ENCODE data around the gene PTK7.

DNA sequence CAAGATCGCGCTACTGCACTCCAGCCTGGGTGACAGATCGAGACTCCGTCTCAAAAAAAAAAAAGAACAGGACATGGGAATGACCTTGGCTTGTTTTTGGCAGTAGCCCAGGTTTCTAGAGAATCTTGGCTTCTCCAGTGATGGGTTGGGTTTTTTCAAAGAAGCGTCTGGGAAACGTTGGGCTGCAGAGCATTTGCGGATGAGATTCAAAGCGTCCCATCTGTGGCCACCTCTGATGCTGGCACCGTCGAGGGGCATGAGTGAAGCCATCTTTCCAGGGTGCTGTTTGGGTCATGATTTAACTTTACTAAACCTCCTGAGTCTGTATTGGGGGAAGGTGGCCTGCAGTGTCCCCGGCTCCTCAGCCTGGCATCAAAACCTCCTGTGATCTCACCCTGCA lies 51.8 kb downstream of the PTK7 start:
- TF ChIP-seq, protein P1, sequence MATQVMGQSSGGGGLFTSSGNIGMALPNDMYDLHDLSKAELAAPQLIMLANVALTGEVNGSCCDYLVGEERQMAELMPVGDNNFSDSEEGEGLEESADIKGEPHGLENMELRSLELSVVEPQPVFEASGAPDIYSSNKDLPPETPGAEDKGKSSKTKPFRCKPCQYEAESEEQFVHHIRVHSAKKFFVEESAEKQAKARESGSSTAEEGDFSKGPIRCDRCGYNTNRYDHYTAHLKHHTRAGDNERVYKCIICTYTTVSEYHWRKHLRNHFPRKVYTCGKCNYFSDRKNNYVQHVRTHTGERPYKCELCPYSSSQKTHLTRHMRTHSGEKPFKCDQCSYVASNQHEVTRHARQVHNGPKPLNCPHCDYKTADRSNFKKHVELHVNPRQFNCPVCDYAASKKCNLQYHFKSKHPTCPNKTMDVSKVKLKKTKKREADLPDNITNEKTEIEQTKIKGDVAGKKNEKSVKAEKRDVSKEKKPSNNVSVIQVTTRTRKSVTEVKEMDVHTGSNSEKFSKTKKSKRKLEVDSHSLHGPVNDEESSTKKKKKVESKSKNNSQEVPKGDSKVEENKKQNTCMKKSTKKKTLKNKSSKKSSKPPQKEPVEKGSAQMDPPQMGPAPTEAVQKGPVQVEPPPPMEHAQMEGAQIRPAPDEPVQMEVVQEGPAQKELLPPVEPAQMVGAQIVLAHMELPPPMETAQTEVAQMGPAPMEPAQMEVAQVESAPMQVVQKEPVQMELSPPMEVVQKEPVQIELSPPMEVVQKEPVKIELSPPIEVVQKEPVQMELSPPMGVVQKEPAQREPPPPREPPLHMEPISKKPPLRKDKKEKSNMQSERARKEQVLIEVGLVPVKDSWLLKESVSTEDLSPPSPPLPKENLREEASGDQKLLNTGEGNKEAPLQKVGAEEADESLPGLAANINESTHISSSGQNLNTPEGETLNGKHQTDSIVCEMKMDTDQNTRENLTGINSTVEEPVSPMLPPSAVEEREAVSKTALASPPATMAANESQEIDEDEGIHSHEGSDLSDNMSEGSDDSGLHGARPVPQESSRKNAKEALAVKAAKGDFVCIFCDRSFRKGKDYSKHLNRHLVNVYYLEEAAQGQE (IDR thresholded peaks at IDR 0.05; ENCODE audit: unreplicated experiment): no peak
- TF ChIP-seq EZH2 (IDR thresholded peaks at IDR 0.05; ENCODE audit: low read depth, unreplicated experiment) (no peak), POLR2AphosphoS5 (IDR thresholded peaks at IDR 0.05; ENCODE audit: low read depth) (no peak), CREB1 (CRISPR knock-in tag; IDR thresholded peaks at IDR 0.05; ENCODE audit: low read depth) (no peak), ZNF331 (CRISPR knock-in tag; IDR thresholded peaks at IDR 0.05; ENCODE audit: low read depth) (no peak), EZH2phosphoT487 (IDR thresholded peaks at IDR 0.05; ENCODE audit: unreplicated experiment) (no peak)
- TF ChIP-seq, protein P2, sequence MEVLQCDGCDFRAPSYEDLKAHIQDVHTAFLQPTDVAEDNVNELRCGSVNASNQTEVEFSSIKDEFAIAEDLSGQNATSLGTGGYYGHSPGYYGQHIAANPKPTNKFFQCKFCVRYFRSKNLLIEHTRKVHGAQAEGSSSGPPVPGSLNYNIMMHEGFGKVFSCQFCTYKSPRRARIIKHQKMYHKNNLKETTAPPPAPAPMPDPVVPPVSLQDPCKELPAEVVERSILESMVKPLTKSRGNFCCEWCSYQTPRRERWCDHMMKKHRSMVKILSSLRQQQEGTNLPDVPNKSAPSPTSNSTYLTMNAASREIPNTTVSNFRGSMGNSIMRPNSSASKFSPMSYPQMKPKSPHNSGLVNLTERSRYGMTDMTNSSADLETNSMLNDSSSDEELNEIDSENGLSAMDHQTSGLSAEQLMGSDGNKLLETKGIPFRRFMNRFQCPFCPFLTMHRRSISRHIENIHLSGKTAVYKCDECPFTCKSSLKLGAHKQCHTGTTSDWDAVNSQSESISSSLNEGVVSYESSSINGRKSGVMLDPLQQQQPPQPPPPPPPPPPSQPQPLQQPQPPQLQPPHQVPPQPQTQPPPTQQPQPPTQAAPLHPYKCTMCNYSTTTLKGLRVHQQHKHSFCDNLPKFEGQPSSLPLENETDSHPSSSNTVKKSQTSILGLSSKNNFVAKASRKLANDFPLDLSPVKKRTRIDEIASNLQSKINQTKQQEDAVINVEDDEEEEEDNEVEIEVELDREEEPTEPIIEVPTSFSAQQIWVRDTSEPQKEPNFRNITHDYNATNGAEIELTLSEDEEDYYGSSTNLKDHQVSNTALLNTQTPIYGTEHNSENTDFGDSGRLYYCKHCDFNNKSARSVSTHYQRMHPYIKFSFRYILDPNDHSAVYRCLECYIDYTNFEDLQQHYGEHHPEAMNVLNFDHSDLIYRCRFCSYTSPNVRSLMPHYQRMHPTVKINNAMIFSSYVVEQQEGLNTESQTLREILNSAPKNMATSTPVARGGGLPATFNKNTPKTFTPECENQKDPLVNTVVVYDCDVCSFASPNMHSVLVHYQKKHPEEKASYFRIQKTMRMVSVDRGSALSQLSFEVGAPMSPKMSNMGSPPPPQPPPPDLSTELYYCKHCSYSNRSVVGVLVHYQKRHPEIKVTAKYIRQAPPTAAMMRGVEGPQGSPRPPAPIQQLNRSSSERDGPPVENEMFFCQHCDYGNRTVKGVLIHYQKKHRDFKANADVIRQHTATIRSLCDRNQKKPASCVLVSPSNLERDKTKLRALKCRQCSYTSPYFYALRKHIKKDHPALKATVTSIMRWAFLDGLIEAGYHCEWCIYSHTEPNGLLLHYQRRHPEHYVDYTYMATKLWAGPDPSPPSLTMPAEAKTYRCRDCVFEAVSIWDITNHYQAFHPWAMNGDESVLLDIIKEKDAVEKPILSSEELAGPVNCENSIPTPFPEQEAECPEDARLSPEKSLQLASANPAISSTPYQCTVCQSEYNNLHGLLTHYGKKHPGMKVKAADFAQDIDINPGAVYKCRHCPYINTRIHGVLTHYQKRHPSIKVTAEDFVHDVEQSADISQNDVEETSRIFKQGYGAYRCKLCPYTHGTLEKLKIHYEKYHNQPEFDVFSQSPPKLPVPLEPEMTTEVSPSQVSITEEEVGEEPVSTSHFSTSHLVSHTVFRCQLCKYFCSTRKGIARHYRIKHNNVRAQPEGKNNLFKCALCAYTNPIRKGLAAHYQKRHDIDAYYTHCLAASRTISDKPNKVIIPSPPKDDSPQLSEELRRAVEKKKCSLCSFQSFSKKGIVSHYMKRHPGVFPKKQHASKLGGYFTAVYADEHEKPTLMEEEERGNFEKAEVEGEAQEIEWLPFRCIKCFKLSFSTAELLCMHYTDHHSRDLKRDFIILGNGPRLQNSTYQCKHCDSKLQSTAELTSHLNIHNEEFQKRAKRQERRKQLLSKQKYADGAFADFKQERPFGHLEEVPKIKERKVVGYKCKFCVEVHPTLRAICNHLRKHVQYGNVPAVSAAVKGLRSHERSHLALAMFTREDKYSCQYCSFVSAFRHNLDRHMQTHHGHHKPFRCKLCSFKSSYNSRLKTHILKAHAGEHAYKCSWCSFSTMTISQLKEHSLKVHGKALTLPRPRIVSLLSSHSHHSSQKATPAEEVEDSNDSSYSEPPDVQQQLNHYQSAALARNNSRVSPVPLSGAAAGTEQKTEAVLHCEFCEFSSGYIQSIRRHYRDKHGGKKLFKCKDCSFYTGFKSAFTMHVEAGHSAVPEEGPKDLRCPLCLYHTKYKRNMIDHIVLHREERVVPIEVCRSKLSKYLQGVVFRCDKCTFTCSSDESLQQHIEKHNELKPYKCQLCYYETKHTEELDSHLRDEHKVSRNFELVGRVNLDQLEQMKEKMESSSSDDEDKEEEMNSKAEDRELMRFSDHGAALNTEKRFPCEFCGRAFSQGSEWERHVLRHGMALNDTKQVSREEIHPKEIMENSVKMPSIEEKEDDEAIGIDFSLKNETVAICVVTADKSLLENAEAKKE (CRISPR knock-in tag; IDR thresholded peaks at IDR 0.05): no peak
- TF ChIP-seq, protein P3, sequence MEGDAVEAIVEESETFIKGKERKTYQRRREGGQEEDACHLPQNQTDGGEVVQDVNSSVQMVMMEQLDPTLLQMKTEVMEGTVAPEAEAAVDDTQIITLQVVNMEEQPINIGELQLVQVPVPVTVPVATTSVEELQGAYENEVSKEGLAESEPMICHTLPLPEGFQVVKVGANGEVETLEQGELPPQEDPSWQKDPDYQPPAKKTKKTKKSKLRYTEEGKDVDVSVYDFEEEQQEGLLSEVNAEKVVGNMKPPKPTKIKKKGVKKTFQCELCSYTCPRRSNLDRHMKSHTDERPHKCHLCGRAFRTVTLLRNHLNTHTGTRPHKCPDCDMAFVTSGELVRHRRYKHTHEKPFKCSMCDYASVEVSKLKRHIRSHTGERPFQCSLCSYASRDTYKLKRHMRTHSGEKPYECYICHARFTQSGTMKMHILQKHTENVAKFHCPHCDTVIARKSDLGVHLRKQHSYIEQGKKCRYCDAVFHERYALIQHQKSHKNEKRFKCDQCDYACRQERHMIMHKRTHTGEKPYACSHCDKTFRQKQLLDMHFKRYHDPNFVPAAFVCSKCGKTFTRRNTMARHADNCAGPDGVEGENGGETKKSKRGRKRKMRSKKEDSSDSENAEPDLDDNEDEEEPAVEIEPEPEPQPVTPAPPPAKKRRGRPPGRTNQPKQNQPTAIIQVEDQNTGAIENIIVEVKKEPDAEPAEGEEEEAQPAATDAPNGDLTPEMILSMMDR (conservative IDR thresholded peaks at IDR 0.05; ENCODE audit: low read depth in 2 of 2): no peak

Data from GM23338 (cell line).